ENCODE measurements around the gene CHI3L2. TPM values are rescaled to one million over a fixed set of nuclear protein-coding genes. Genes with fewer than 3 reads are reported as not detected.

Gene CHI3L2
- total RNA-seq, 1 experiment from 2014 or later: 0.77 TPM

DNA sequence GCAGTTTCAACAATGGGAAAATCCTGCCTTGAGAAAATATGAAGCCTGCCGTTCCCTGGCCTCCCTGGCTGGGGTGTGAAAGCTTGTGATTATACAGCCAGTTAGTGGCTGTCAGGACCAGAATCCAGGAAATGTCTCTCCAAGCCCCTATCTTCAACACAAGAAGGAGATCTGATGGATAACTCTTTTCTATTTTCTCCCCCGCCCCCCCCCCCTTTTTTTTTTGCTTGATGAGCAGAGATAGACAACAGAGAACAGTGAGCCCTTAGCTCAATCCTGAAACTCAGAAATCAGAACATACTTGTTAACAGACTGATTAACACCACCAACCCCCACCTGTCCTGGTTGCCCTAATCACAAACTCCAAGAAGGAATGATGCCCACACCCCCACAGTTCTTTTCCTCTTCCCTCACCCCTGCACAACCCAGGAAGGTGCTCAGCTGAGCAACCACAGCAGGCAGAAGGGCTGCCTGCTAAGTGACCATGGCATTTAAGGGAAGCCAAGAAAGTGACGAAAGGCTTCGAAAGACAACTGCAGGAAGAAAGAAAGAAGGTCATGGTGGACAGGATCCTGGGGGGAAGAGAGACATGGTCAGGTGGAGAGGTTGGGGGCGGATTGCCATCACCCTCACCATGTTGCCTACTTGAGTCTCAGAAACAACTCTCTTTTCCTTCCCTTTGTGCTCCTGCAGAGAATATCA, 14.7 kb upstream of the CHI3L2 start:
- ATAC-seq (no peak), DNase-seq (ENCODE audit: low read depth, low spot score) (no peak)
- no peak for TF ChIP-seq SIN3A (IDR thresholded peaks at IDR 0.05; ENCODE audit: borderline replicate concordance, insufficient read depth, low read depth, low read length)
- TF ChIP-seq POLR2AphosphoS5 (IDR thresholded peaks at IDR 0.05; ENCODE audit: low read depth, low read length): no peak
- Histone ChIP-seq H3K36me3 (ENCODE audit: control insufficient read depth, insufficient read depth, low read length) (no peaks in the 10 kb centered on the region), H3K27me3 (ENCODE audit: control insufficient read depth, insufficient read depth, low read length) (no peaks in the 10 kb centered on the region), H3K27ac (ENCODE audit: low read length) (no peak overlapping the region), H3K4me3 (ENCODE audit: low read depth in 2 of 2, low read length in 2 of 2) (no peak overlapping the region), H3K4me1 (ENCODE audit: control insufficient read depth, insufficient read depth, low read length) (no peaks in the 10 kb centered on the region), H3K9me3 (ENCODE audit: control insufficient read depth, insufficient read depth, low read depth, low read length) (no peaks in the 10 kb centered on the region)
- ChIA-PET POLR2A (no interaction called here), CTCF (no interaction called here)
- no TSS peak for BruUV-seq (replicated peaks)
- in situ Hi-C loops (cut with HindIII; ENCODE audit: low pct_unique_long_range_greater_than_20kb, low sequenced_read_pairs): no loop called here
- intact Hi-C loops (cut with micrococcal nuclease; ENCODE audit: unreplicated experiment): no loop called here

DNA sequence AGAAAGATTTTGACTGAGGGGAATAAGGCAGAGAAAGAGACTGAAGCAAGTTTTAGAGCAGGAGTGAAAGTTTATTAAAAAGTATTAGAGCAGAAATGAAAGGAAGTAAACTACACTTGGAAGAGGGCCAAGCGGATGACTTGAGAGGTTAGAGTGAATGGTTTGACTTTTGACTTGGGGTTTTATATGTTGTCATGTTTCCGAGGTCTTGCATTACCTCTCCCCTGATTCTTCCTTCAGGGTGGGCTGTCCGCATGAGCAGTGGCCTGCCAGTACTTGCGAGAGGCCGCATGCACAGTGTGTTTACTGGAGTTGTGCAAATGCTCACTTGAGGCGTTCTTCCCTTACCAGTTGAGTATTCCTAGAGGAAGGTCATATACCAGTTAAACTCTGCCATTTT, 14.1 kb upstream of the CHI3L2 start:
- Histone ChIP-seq H3K27me3 (ENCODE audit: control insufficient read depth, insufficient read depth, low read length) (no peaks in the 10 kb centered on the region), H3K27ac (ENCODE audit: low read length) (no peak overlapping the region), H3K4me1 (ENCODE audit: control insufficient read depth, insufficient read depth, low read length) (no peaks in the 10 kb centered on the region), H3K9me3 (ENCODE audit: control insufficient read depth, insufficient read depth, low read depth, low read length) (no peaks in the 10 kb centered on the region), H3K36me3 (ENCODE audit: control insufficient read depth, insufficient read depth, low read length) (no peaks in the 10 kb centered on the region), H3K4me3 (ENCODE audit: low read depth in 2 of 2, low read length in 2 of 2) (no peak overlapping the region)
- CTCF ChIA-PET: no interaction called here
- intact Hi-C loops (cut with micrococcal nuclease; ENCODE audit: unreplicated experiment) (no loop called here), in situ Hi-C loops (cut with HindIII; ENCODE audit: low pct_unique_long_range_greater_than_20kb, low sequenced_read_pairs) (no loop called here)
- DNase-seq (ENCODE audit: low read depth, low spot score) (no peak), ATAC-seq (no peak)
- no TSS peak for BruUV-seq (replicated peaks)
- POLR2A ChIA-PET: no interaction called here
- TF ChIP-seq POLR2AphosphoS5 (IDR thresholded peaks at IDR 0.05; ENCODE audit: low read depth, low read length) (no peak), TCF7L2 (IDR thresholded peaks at IDR 0.05; ENCODE audit: low read depth, low read length) (no peak), SIN3A (IDR thresholded peaks at IDR 0.05; ENCODE audit: borderline replicate concordance, insufficient read depth, low read depth, low read length) (no peak)
- TF ChIP-seq, protein P1, sequence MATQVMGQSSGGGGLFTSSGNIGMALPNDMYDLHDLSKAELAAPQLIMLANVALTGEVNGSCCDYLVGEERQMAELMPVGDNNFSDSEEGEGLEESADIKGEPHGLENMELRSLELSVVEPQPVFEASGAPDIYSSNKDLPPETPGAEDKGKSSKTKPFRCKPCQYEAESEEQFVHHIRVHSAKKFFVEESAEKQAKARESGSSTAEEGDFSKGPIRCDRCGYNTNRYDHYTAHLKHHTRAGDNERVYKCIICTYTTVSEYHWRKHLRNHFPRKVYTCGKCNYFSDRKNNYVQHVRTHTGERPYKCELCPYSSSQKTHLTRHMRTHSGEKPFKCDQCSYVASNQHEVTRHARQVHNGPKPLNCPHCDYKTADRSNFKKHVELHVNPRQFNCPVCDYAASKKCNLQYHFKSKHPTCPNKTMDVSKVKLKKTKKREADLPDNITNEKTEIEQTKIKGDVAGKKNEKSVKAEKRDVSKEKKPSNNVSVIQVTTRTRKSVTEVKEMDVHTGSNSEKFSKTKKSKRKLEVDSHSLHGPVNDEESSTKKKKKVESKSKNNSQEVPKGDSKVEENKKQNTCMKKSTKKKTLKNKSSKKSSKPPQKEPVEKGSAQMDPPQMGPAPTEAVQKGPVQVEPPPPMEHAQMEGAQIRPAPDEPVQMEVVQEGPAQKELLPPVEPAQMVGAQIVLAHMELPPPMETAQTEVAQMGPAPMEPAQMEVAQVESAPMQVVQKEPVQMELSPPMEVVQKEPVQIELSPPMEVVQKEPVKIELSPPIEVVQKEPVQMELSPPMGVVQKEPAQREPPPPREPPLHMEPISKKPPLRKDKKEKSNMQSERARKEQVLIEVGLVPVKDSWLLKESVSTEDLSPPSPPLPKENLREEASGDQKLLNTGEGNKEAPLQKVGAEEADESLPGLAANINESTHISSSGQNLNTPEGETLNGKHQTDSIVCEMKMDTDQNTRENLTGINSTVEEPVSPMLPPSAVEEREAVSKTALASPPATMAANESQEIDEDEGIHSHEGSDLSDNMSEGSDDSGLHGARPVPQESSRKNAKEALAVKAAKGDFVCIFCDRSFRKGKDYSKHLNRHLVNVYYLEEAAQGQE (IDR thresholded peaks at IDR 0.05; ENCODE audit: insufficient read depth in 1 of 2, low read depth in 2 of 2, low read length in 1 of 2): no peak
- TF ChIP-seq, protein P2, sequence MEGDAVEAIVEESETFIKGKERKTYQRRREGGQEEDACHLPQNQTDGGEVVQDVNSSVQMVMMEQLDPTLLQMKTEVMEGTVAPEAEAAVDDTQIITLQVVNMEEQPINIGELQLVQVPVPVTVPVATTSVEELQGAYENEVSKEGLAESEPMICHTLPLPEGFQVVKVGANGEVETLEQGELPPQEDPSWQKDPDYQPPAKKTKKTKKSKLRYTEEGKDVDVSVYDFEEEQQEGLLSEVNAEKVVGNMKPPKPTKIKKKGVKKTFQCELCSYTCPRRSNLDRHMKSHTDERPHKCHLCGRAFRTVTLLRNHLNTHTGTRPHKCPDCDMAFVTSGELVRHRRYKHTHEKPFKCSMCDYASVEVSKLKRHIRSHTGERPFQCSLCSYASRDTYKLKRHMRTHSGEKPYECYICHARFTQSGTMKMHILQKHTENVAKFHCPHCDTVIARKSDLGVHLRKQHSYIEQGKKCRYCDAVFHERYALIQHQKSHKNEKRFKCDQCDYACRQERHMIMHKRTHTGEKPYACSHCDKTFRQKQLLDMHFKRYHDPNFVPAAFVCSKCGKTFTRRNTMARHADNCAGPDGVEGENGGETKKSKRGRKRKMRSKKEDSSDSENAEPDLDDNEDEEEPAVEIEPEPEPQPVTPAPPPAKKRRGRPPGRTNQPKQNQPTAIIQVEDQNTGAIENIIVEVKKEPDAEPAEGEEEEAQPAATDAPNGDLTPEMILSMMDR (IDR thresholded peaks at IDR 0.05): no peak

DNA sequence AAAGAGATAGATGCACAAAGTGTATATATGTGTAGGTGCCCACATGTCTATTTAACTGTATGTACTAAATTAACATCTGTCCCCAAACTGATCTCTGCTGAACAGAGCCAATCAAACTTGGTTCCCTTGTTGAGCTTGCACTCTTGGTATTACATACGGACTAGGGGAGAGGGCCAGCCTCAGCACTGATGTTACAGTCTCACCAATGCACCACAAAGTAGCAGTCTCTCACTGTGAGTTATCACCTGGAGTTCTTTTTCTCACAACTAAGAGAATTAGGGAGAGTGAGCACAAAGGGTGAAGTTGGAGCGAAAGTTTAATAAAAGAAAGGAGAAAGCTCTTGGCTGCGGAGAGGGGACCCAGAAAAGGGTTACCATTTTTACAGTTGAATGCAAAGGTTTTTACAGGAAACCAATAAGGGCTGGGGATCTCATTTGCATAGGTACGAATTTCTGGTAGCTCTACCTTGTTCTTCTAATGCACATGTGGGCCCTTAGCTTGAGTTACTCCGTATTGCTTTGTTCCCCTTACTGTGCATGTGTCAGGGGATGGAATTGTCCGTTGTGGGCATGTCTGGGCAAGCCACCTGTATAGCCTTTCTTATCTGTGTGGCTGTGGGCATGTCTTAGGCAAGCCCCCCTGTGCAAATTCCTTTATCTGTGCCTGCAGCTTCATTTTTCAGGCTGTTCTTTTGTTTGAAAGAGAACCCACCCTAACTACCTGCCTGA, 13.3 kb upstream of the CHI3L2 start:
- Histone ChIP-seq H3K27ac (ENCODE audit: low read length) (no peak overlapping the region), H3K9me3 (ENCODE audit: control insufficient read depth, insufficient read depth, low read depth, low read length) (no peaks in the 10 kb centered on the region), H3K27me3 (ENCODE audit: control insufficient read depth, insufficient read depth, low read length) (no peaks in the 10 kb centered on the region), H3K4me3 (ENCODE audit: low read depth in 2 of 2, low read length in 2 of 2) (no peak overlapping the region), H3K4me1 (ENCODE audit: control insufficient read depth, insufficient read depth, low read length) (no peaks in the 10 kb centered on the region), H3K36me3 (ENCODE audit: control insufficient read depth, insufficient read depth, low read length) (no peaks in the 10 kb centered on the region)
- TF ChIP-seq SIN3A (IDR thresholded peaks at IDR 0.05; ENCODE audit: borderline replicate concordance, insufficient read depth, low read depth, low read length) (no peak), TCF7L2 (IDR thresholded peaks at IDR 0.05; ENCODE audit: low read depth, low read length) (no peak), POLR2AphosphoS5 (IDR thresholded peaks at IDR 0.05; ENCODE audit: low read depth, low read length) (no peak)
- TF ChIP-seq, protein P2 (IDR thresholded peaks at IDR 0.05): no peak
- TF ChIP-seq, protein P1 (IDR thresholded peaks at IDR 0.05; ENCODE audit: insufficient read depth in 1 of 2, low read depth in 2 of 2, low read length in 1 of 2): no peak
- CTCF ChIA-PET: no interaction called here
- BruUV-seq (replicated peaks): no TSS peak
- POLR2A ChIA-PET: no interaction called here
- intact Hi-C loops (cut with micrococcal nuclease; ENCODE audit: unreplicated experiment): no loop called here
- in situ Hi-C loops (cut with HindIII; ENCODE audit: low pct_unique_long_range_greater_than_20kb, low sequenced_read_pairs): no loop called here
- ATAC-seq (no peak), DNase-seq (ENCODE audit: low read depth, low spot score) (no peak)

Measured in Panc1 (cell line).